Stimulated activated CD4-positive, alpha-beta T cell treated with anti-CD3 and anti-CD28 coated beads, Interleukin-4, amount 100 ng/mL, for 24 hours (primary cell): ENCODE results near the gene TCF4.

ENCODE experiments used
- DNase-seq: peaks from one replicate; pipeline ENCODE4 v3.0.0-alpha.2; 2020

The TCF4 gene

DNA sequence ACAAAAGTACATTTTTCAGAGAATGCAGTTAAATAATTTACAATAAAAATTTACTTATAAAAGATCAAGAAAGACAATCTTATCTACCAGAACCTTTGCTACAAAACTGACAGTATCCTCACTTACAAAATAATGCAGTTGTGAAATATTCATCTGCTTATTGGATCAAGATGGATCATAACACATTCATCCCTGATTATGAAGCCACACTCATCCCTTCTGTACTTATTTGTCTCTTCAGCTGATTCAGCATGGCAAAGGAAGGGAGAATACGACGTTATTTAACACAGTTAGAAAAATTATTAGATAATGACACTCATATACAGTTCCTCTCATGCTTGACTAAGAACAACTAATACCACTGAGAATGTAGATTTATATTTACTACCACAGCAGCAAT is 46.4 kb downstream of the TCF4 start:
- no peak for DNase-seq

DNA sequence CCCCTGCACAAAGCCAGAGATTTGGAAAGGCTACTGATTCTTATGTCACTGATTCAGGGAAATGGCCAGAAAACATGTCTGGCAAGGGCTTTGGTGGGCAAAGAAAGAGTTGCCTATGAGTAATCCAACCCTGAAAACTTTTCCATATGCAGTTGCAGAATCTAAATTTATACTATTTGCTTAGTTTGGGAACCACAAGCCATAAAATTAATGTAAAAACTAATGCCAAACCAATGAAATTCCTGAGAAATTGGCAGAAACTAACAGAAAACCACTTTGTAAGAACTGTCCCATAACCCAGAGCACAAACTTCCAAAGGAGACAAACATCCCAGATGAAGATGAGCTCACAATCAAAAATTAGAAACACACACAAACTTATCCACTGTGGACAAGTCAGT is 48.8 kb downstream of the TCF4 start:
- DNase-seq, result no peak

DNA sequence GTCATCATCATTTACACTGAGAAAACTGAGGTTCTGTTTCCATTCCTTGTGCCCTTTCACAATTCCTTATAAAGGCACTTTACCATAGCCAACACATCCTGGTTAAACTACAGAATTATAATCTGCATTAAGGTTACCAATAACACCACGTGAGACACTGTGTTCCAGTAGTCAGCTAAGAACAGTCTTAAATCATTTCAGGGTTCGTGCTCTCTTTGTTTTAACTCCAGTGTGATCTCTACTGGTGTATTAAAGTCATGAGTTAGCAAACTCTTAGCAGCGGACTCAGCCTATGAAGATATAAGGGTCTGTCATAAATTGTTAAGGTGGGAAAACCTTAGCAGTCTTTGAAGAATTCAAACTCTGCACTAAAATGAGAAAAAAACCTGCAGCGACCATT is 53.0 kb downstream of the TCF4 start:
- no peak for DNase-seq

DNA sequence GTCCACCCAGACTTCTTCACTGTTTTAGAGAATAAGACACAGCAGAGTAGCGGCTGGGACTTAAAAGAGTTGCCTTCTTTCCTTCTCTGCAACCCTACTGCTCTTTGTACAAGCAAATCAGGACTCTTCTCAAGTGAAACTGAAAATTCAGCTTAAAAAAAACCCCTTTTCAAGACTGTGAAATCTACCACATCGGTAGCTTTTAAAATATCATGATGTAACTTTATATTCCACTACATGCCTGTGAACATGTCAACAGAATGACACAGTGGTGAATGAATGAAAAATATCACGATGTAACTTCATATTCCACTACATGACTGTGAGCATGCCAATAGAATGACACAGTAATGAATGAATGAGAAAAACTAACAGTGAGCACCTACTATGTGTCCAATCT is 53.4 kb downstream of the TCF4 start:
- DNase-seq, result no peak

DNA sequence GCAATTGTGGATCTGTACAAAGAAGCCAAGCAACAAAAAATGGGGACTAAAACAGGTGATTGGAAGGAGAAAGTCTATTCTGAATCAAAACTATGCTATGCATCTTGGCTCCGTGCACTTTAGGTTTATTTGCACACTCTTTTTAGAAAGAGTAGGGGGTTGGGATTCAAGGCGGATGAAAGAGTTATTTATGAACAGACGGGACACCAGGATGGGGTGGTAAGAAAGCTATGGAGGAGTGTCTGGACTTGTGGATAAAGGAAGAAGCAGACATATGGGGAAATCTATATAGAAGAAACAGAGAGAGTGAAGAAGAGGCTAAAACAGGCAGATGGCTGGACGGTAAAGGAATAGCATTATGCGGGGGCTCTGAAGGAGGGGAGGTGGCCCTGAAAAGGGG is 57.8 kb downstream of the TCF4 start:
- no peak for DNase-seq

DNA sequence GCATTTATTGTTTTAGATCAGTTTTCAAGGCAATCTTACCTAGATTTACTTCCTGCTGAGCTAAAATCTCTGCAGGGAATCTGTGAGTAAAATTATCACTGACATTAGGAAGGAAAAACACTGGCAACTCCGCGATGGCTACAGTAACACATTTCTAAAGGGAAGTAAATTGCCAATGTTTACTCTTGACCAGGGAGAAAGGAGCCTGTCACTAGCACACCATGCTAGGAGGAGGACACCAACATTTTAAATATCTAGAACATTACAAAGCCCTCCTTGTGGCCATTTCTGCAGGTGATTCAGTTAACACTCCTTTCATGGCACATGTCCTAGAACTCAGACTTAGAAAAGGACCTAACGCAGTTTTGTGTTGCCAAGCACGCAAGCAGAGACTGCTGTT is 58.4 kb downstream of the TCF4 start:
- no peak for DNase-seq

DNA sequence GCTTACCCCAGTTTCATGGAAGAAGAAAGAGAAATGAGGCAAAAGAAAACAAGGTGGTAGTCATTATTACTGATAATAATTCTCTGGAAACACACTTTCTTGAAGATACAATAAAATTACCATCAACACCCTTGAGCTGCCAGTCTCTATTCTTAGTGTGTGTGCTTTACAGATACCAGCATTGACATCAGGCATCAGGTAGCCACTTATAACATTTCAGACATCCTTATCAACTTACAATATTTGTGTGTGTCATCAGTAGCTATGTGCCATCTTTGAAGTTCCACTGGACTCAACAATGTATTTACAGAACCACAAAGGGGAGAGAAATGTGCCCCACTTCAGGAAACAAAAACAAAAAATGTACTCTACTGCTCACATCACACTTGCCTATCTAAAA is 62.1 kb downstream of the TCF4 start:
- no peak for DNase-seq

DNA sequence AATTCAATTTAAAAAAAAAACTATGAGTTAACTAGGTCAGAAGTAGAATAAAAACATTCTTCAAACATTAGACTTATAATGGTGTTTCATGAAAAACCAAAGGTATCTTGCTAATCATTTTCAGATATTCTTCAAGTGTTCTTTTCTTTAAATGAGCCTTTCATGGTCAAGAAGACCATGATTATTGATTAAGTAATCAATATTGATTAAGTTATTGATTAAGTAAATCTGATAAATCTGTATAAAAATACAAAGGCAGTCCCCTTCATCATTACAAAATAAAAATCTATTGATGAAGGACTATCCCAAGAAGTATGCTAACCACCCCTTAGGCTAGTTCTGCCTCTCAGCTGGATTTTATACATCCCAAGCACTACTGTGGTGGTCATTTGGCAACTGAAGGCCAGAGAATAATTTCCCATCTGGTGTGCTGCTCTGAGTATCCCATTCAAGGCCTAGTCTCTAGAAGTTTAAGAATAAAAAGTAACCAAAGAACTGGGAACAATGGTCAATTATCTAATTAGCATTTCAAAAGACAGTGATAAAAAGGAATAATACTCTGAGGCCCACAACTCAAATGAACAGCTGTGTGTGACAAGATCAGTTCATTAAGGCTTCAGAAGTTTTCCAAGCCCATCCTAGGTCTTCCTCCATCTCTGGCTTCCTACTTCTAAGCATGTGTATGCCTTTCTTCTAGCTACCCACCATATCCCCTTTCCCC is 63.5 kb downstream of the TCF4 start:
- DNase-seq, result no peak

DNA sequence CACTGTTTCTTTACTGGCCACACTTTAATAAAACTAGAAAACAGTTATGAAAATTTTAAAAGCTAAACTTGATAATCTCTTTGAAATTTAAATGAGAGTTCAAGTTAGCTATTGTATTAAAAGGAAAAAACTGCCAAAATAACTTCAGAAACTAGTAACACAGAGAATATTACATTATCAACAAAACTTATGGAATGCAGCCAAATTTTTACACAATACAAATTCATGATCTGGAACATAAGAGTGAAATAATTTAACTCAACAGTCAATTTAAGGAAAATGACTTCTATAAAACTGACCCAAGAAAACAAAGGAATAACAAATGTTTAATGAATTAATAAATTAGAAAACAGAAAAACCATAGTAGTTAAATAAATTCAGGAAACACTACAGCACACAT is 65.0 kb downstream of the TCF4 start:
- no peak for DNase-seq

DNA sequence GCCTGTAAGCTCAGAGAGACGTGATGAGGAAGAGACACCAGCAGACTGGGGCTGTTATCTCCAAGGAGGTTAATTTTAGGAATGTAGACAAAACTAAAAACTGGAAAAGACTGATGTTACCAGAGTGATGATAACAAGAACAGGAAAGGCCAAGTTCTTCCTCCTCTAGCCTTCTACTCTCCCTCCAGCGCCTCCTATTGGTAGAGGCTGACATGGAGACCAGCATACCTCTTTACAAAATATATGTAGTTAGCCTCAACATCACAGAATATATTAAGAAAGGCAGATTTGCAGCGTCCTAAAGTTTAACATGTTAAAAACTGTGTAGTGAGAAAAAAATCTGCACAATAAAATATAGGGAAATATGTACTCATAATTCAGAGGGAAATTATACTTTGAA is 66.0 kb downstream of the TCF4 start:
- no peak for DNase-seq

DNA sequence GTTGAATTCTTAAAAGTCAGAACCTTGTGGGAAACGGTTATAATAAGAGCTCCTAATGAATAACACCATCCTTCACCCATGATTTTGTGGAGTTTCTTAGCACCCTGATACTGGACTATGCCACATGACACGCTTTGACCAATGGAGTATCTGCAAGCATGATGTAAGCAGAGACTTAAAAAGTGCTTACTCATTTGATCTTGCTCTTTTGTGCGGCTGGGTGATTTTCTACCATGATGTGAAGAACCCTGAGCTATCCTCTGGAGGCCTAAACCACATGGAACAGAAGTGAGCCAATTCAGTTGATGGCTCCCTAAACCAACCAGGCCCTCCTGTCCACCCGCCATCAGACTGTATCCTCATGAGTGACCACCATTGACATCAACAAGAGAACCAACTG is 70.9 kb downstream of the TCF4 start:
- DNase-seq, result no peak

DNA sequence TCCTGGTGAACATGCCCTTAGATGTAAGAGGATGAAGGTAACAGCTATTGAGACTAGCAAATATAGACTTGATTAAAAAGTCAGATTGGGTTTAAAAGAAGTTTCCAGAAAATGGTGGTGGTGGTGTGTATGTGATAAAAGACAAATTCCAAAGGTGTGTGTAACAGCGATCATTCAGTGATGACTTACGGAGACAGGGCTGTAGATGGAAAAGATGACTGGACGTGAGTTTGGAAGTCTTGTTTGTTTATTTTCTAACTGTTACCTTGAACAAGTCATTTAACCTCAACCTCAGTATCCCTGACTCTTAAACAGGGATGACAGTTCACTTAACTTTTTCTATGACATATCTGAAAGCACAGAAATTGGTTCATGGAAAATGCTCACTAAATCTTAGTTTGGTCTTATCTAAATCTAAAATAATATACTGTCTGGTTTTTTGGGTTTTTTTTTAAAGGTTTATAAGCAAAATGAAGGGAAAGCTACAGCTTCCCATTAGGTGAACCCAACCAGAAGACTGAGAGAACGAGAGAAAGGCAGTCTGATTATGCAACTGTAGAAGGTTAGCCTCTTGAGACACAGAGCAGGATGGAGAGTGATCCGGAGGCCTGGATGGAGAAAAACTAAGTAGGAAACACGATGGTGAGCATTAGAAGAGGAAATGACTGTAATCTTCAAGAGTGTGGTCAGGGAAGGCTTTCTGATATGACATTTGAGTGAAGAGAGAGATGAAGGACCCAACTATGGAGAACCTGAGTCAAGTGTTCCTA is 71.9 kb downstream of the TCF4 start:
- no peak for DNase-seq

DNA sequence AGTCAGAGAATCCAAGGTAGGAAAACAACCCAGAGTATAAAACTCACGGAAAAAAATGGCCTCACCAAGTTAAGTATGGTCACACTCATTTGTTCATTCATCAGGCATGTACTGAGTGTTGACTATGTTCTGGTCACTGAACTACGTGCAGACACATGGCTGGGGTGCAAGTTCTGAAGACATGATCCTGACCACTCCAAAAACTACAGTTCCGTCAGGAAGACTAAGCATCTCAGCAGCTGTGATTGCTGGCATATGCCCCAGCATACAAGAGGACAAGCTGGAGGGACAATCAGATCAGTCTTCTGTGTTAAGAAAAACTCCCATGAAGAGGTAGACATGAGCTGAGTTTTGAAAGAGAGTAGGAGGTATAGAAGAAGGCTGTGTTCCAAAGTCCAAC is 72.8 kb downstream of the TCF4 start:
- DNase-seq, result no peak

DNA sequence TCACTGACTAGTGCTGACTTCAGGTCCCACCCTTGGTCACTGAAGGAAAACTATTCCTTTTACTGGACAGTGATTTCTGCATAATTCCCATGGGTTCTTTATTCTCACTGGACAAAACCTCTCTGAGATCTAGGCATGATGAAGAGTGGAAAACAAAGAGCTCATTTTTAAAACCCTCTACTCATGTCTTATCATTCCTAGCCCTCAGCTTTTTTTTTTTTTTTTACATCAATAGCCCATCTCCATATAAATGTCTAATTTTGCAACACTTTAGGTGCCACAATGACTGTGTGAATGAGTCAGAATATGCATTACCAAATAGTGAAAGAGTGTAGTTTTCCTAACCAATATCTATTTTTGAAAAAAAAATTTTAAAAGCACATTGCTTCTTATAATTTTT is 74.8 kb downstream of the TCF4 start:
- DNase-seq, result no peak

DNA sequence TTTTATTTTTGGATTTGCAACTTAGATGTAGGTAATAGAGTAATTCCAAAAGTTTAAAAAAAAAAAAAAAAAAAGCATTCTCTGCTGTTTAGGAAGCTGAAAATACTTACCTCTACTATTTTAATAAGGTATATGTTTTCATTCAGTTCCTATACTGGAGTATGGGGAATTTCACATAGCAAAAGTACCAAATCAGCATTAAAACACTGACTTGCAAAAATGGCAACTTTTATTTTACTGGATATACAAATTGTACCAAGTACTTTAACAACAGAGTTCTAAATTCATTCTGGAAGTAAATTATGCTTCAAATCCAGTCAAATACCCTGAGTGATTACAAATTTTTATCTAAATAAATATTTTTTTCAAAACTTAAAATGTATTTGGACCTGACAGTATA is 76.7 kb downstream of the TCF4 start:
- no peak for DNase-seq

DNA sequence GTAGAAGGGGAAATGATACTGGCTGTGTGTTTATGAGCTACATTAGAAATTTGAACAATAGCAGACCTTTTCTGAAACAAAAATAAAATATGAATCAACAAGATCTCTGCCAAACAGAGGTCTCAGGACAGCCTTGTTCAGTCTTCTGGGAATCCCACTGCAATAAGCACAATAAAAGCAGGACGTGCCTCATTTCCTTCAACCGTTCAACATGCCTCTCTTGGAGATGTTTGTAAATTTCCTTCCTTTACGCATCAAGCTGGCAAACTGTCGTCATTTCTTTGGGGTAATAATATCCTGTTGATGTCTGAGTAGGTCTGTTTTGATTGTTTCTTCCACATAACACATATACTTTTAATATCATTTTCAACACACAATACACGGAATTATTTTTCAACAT is 77.2 kb downstream of the TCF4 start:
- no peak for DNase-seq

DNA sequence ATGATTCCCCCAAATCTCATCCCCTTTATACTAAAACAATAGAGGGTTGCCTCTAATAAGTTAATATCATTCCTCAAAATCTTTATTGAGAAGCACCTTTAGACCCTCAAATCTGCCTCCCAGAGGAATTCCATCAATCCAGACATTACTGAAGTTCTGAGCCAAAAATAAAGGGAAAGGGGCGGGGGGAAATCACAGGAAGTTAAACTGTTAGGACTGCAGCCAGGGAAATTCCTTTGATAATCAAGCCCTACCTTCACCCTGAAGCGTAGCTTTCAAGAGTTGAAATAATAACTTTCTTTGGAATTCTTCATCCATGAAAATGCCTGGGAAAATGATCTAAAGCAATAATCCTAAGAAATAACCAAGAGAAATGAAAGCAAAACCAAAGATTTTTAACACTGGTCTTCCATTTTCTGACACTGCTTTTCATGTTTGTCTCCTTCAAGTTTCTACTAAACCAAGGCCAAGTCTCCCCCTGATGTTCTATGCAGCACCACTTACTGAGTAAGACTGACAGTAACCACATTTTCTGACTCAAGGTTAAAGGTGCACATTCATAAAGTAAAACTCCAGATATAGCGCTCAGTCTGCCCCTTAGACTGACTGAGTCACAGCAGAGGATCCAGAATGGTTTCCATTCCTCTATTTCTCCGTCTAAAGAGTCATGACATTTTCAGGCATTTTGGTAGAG is 78.2 kb downstream of the TCF4 start:
- no peak for DNase-seq

DNA sequence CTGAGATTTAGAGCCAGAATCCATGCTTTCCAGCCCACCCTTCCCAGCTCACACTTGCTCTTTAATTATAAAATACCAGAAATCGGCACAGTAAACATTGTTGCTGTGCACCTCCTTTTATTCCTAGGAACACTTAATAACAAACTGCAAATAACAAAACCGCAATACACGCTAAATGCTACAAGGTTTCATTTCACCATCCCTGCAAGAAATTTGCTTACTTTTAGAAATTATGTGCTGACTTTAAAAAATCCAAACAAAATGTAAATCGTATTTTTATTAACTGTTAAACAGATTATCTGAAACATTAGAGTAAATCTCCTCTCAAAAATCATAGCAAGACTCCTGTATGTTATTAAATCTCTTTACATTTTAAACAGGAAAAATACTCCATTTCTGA is 79.3 kb downstream of the TCF4 start:
- no peak for DNase-seq

DNA sequence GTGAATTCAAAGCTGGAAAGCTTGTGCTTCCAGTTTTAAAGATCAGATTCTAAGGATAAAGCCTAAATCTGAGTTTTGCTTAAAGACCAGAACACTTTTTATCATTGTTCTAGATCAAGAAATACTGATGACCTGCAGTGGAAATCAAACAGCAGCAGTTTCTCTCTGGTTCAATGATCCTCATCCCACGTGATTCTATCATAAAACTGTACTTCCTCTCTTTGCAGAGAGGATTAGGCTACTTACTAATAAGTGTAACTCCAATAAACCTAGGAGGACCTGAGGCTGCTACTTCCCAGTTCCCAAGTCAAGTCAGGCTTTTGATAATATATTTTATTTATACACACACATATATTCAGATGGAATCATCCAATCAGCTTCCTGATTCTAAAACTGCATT is 81.9 kb downstream of the TCF4 start:
- DNase-seq, result no peak

DNA sequence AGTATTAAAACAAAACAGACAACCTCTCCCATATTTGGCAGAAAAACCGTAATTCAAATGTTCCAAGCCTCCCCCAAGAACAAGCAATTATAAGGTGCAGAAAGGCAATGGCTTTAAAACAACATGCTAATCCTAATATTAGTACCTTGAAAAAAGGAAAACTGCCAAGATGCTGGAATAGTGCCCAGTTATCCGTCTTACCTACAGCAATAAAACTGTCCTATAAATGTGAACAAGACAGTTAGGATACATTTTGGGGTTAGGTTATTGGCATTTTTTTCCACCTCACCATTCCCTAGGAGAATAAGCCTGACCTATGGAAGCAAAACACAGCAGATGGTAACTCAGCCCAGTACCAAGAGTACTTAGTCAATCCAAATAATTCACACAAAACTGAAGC is 83.2 kb downstream of the TCF4 start:
- DNase-seq, result no peak

DNA sequence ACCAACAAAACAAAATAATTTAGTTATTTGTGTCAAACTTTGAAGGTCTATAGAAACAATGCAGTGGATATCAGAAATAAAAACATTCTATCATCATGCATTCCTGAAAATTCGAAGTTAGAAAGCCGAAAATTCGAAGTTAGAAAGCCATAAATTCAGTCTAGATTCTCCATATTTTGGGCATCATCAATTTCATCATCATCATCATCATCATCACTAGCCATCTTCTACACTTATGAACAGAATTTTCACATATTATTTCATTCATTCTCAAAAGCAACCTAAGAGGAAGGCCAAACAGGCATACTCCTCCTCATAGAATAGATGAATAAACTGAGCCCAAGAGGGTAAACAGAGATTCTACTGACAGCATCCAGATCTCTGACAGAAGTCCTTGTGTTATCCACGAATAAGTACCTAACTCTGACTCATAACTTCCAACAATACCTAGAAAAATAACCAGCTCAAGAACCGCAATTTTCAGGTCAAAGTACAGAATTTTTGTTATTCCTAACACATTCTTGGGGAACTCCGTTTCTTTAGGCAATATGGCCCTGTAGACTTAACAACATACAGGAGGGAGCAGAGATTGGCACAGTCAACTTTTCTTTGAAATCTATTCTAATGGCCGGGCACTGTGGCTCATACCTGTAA is 84.7 kb downstream of the TCF4 start:
- DNase-seq, result no peak

DNA sequence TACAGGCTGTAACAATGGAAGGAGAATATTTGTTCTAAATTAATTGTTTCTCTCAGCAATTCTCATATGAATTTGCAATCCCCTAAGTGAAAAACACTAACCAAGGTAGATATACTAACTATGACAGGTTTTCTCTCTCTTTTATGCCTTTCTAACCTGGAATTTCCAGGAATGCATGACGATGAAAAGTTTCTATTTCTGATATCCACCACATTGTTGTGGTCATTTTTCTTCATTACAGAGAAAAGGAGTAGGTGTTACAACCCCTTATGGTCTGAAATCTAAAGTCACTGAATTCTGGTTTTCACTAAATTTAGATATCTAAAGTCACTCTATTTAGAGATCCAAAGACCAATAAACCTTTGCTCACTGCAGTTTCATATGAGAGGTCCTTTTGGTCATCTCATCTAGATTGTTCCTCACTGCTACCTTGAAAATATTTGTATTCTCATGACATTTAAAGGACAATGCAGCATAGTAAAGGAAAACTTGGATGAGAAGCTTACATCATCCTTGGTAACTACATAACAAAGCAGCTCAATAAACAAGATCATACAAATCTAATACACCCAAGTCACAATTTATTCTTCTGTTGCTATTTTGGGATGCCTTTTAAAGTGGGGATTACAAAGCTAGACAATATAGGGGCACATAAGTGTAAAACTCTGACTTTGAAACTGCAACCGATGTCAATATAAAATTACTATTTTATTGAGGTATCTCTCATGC is 85.8 kb downstream of the TCF4 start:
- DNase-seq, result no peak

DNA sequence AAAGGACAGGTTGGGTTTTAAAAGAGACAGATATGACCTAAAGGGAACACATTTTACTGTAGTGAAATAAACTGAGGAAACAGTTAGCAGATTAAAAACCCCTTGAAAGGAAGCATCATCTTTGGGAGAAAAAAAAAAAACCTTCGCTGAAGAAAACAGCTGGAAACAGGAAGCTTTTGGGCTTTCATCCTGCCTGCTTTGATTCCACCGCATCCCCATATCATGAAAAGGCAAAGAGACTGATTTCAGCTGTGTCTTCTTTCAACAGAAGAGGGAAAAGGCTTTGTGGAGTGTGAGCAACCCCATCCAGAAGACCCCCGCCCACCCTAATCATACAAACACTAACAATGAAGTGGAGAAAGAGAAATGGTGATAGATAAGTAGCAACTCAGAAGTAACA is 86.4 kb downstream of the TCF4 start:
- DNase-seq, result no peak
